Glutamatergic neuron (in vitro differentiated cells): Measurements from ENCODE around the gene SULT1B1. TPM values are rescaled to one million over a fixed set of nuclear protein-coding genes. Genes with fewer than 3 reads are reported as not detected.

ENCODE experiments used
- DNase-seq: peaks from one replicate; pipeline ENCODE4 v3.0.0; 2022
- H3K27ac Mint-ChIP-seq: one replicate; pipeline ENCODE4 v1.8.0; 2020; ENCODE audit warnings: mild to moderate bottlenecking, mixed read lengths, inconsistent platforms; ENCODE audit not compliant: unreplicated experiment
- H3K27me3 Mint-ChIP-seq: one replicate; pipeline ENCODE4 v1.8.0; 2020; ENCODE audit warnings: mild to moderate bottlenecking, moderate library complexity, mixed read lengths, inconsistent platforms; ENCODE audit not compliant: unreplicated experiment
- H3K36me3 Mint-ChIP-seq: one replicate; pipeline ENCODE4 v1.8.0; 2020; ENCODE audit warnings: mild to moderate bottlenecking, mixed read lengths, inconsistent platforms; ENCODE audit not compliant: unreplicated experiment
- H3K4me1 Mint-ChIP-seq: one replicate; pipeline ENCODE4 v1.8.0; 2020; ENCODE audit warnings: mild to moderate bottlenecking, low read depth, mixed read lengths, inconsistent platforms; ENCODE audit not compliant: unreplicated experiment
- H3K4me3 Mint-ChIP-seq: one replicate; pipeline ENCODE4 v1.8.0; 2020; ENCODE audit warnings: mild to moderate bottlenecking, mixed read lengths, inconsistent platforms; ENCODE audit not compliant: unreplicated experiment
- H3K9me3 Mint-ChIP-seq: one replicate; pipeline ENCODE4 v1.8.0; 2020; ENCODE audit warnings: mild to moderate bottlenecking, moderate library complexity, mixed read lengths, inconsistent platforms; ENCODE audit not compliant: unreplicated experiment
- CTCF ChIP-seq: fragments of 200-600 bp; sonication (generic); IDR thresholded peaks from one replicate; pipeline ENCODE4 v1.5.0; 2021; ENCODE audit not compliant: partially characterized antibody, unreplicated experiment
- total RNA-seq: library from RNA; stranded (reverse); fragmentation: NEBNext Ultra II Directional; extraction: Animal tissue kit (Norgen Biotek cat#: 25700); gene quantifications from one replicate; pipeline ENCODE4 v1.2.1, GENCODE V29; 2021; ENCODE audit not compliant: unreplicated experiment

SULT1B1 gene
- total RNA-seq, 1 donor from 2014 or later = 0.10 TPM

GRCh38 chr4:69731241-69731640 lies 29.2 kb downstream of the SULT1B1 start:
- no peaks in the 10 kb centered on the region for H3K9me3 Mint-ChIP-seq
- H3K4me3 Mint-ChIP-seq = no peak overlapping the region

GRCh38 chr4:69730002-69730401 lies 30.4 kb downstream of the SULT1B1 start:
- no peak for TF ChIP-seq CTCF
- no peaks in the 10 kb centered on the region for H3K36me3 Mint-ChIP-seq
- no peak overlapping the region for H3K4me3 Mint-ChIP-seq
- DNase-seq = no peak
- no peaks in the 10 kb centered on the region for H3K9me3 Mint-ChIP-seq
- no peaks in the 10 kb centered on the region for H3K27me3 Mint-ChIP-seq
- H3K27ac Mint-ChIP-seq = no peak overlapping the region
- no peaks in the 10 kb centered on the region for H3K4me1 Mint-ChIP-seq

More at GRCh38 chr4:69731241-69731640, 29.2 kb downstream of the SULT1B1 start:
- H3K36me3 Mint-ChIP-seq = no peaks in the 10 kb centered on the region
- H3K4me1 Mint-ChIP-seq = no peaks in the 10 kb centered on the region
- TF ChIP-seq CTCF = no peak
- H3K27me3 Mint-ChIP-seq = no peaks in the 10 kb centered on the region
- DNase-seq = no peak
- H3K27ac Mint-ChIP-seq = no peak overlapping the region

- Mint-ChIP-seq H3K27ac (no peak overlapping the region), H3K27me3 (no peaks in the 10 kb centered on the region), H3K4me1 (no peaks in the 10 kb centered on the region), H3K4me3 (no peak overlapping the region), H3K36me3 (no peaks in the 10 kb centered on the region), H3K9me3 (peaks cover 2% of the 10 kb centered on the region)
- no peak for DNase-seq
- TF ChIP-seq CTCF = no peak
Measured at GRCh38 chr4:69727926-69728325, 32.5 kb downstream of the SULT1B1 start.

GRCh38 chr4:69727426-69727825 lies 33.0 kb downstream of the SULT1B1 start:
- H3K4me1 Mint-ChIP-seq = no peaks in the 10 kb centered on the region
- H3K9me3 Mint-ChIP-seq = peaks cover 3% of the 10 kb centered on the region
- H3K27ac Mint-ChIP-seq = no peak overlapping the region
- no peak for TF ChIP-seq CTCF
- H3K27me3 Mint-ChIP-seq = no peaks in the 10 kb centered on the region
- no peaks in the 10 kb centered on the region for H3K36me3 Mint-ChIP-seq
- no peak for DNase-seq
- no peak overlapping the region for H3K4me3 Mint-ChIP-seq

GRCh38 chr4:69726971-69727370 lies 33.4 kb downstream of the SULT1B1 start:
- Mint-ChIP-seq H3K4me3 (no peak overlapping the region), H3K4me1 (no peaks in the 10 kb centered on the region), H3K9me3 (peaks cover 3% of the 10 kb centered on the region), H3K27ac (no peak overlapping the region), H3K36me3 (no peaks in the 10 kb centered on the region), H3K27me3 (no peaks in the 10 kb centered on the region)
- no peak for DNase-seq
- TF ChIP-seq CTCF = no peak
